Neuronal stem cell (in vitro differentiated cells): ENCODE data around the gene FOXP1.

Experiments used
- DNase-seq: peaks from one replicate; pipeline ENCODE4 v3.0.0-alpha.2; 2013; ENCODE audit warnings: low spot score
- H2AFZ ChIP-seq: one replicate; pipeline ENCODE4 v1.6.1; 2013; ENCODE audit warnings: mild to moderate bottlenecking, low read length, inconsistent platforms
- H2AK5ac ChIP-seq: 2 replicates; pipeline ENCODE4 v1.6.1; 2013; ENCODE audit warnings: low read depth, mild to moderate bottlenecking, inconsistent platforms, low read length, moderate library complexity, mixed read lengths
- H2BK120ac ChIP-seq: 2 replicates; pipeline ENCODE4 v1.6.1; 2013; ENCODE audit warnings: low read depth, mild to moderate bottlenecking, inconsistent platforms, low read length, moderate library complexity, mixed read lengths
- H2BK12ac ChIP-seq: one replicate; pipeline ENCODE4 v1.6.1; 2013; ENCODE audit warnings: low read length, inconsistent platforms
- H2BK15ac ChIP-seq: 2 replicates; pipeline ENCODE4 v1.6.1; 2013; ENCODE audit warnings: mild to moderate bottlenecking, low read length, inconsistent platforms, mixed read lengths
- H2BK5ac ChIP-seq: one replicate; pipeline ENCODE4 v1.6.1; 2013; ENCODE audit warnings: inconsistent platforms, mild to moderate bottlenecking, low read length, moderate library complexity
- H3K14ac ChIP-seq: one replicate; pipeline ENCODE4 v1.6.1; 2013; ENCODE audit warnings: low read length, inconsistent platforms
- H3K18ac ChIP-seq: 2 replicates; pipeline ENCODE4 v1.6.1; 2013; ENCODE audit warnings: low read length, inconsistent platforms
- H3K23ac ChIP-seq: 2 replicates; pipeline ENCODE4 v1.6.1; 2013; ENCODE audit warnings: low read depth, mild to moderate bottlenecking, mixed read lengths, low read length, inconsistent platforms; ENCODE audit not compliant: poor library complexity
- H3K27ac ChIP-seq: replicated peaks from 3 replicates; pipeline ENCODE4 v1.5.1; 2013; ENCODE audit warnings: low read length, inconsistent platforms
- H3K27me3 ChIP-seq, 3 experiments: 2 replicates each; pipeline ENCODE4 v1.6.1; 2013; ENCODE audit warnings: low read length in 3 of 3, mild to moderate bottlenecking in 2 of 3, inconsistent platforms in 1 of 3, low read depth in 1 of 3, mixed read lengths in 1 of 3, moderate library complexity in 1 of 3; ENCODE audit not compliant: control insufficient read depth in 3 of 3, insufficient read depth in 3 of 3
- H3K36me3 ChIP-seq, 2 donors: replicated peaks in 1 of 2; 2 replicates each; pipeline ENCODE4 v1.6.1; 2013; ENCODE audit warnings: low read length in 2 of 2; ENCODE audit not compliant: control insufficient read depth in 2 of 2, insufficient read depth in 2 of 2
- H3K4ac ChIP-seq: 2 replicates; pipeline ENCODE4 v1.6.1; 2013; ENCODE audit warnings: inconsistent platforms, mild to moderate bottlenecking, low read length, moderate library complexity
- H3K4me1 ChIP-seq, 2 donors: 1 replicate in 1 of 2; 2 replicates in 1 of 2; pipeline ENCODE4 v1.6.1; 2013; ENCODE audit warnings: low read length in 2 of 2, low read depth in 1 of 2; ENCODE audit not compliant: control insufficient read depth in 2 of 2, insufficient read depth in 1 of 2
- H3K4me2 ChIP-seq: one replicate; pipeline ENCODE4 v1.6.1; 2013; ENCODE audit warnings: mild to moderate bottlenecking, low read length, inconsistent platforms; ENCODE audit not compliant: insufficient read depth, poor library complexity, severe bottlenecking
- H3K4me3 ChIP-seq, 2 donors: 2 replicates each; pipeline ENCODE4 v1.5.1; 2013; ENCODE audit warnings: low read length in 2 of 2, mild to moderate bottlenecking in 2 of 2, inconsistent platforms in 1 of 2, moderate library complexity in 1 of 2
- H3K79me1 ChIP-seq: one replicate; pipeline ENCODE4 v1.6.1; 2013; ENCODE audit warnings: low read depth, mild to moderate bottlenecking, inconsistent platforms, low read length, moderate library complexity
- H3K9ac ChIP-seq: one replicate; pipeline ENCODE4 v1.6.1; 2013; ENCODE audit warnings: mild to moderate bottlenecking, low read depth, low read length, inconsistent platforms; ENCODE audit not compliant: poor library complexity
- H3K9me3 ChIP-seq, 2 donors: replicated peaks in 1 of 2; 2 replicates each; pipeline versions ENCODE3 to v1.6.1; 2013; ENCODE audit warnings: low read length in 2 of 2, mild to moderate bottlenecking in 2 of 2, inconsistent platforms in 1 of 2, low read depth in 1 of 2, mixed read lengths in 1 of 2, moderate library complexity in 1 of 2; ENCODE audit not compliant: control insufficient read depth in 2 of 2, insufficient read depth in 1 of 2
- H4K8ac ChIP-seq: one replicate; pipeline ENCODE4 v1.6.1; 2013; ENCODE audit warnings: low read depth, mild to moderate bottlenecking, inconsistent platforms, low read length, moderate library complexity
- H4K91ac ChIP-seq: one replicate; pipeline ENCODE4 v1.6.1; 2013; ENCODE audit warnings: low read length, low read depth, mild to moderate bottlenecking, inconsistent platforms; ENCODE audit not compliant: poor library complexity
- WGBS, 2 donors: extraction: QIAGEN DNeasy Blood & Tissue Kit; methylation state at CpG; one replicate each; pipeline ENCODE4 v1.1.7; 2013; ENCODE audit warnings: missing lambda C conversion rate in 2 of 2, mixed read lengths in 1 of 2; ENCODE audit not compliant: insufficient read length in 2 of 2, insufficient replicate concordance in 1 of 2; ENCODE audit errors: extremely low coverage in 2 of 2; 5-methylcytosine and 5-hydroxymethylcytosine counted together

Gene FOXP1

DNA sequence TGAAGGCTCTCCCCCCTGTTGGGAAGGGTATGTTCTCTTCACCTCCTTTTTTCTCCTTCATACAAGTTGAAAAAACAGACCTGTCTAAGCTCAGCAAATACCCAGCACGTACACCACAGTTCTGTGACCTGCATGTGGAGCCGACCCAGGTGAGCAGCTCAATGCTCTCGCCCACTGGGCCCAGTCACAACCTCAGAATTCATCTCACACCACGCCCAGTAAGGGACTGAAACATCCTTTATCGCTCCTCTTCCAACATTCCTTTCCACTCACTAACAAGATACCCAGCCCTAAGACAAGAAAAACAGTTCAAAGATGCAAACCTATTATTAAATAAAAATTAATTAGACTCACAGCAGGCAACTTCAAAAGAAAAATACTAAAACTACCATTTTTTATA lies 68.9 kb downstream of the FOXP1 start:
- no peak overlapping the region for H3K9ac ChIP-seq
- H3K23ac ChIP-seq = no peak overlapping the region
- H2AFZ ChIP-seq = no peak overlapping the region
- H3K4me2 ChIP-seq = no peak overlapping the region
- H3K4me3 ChIP-seq = no peak overlapping the region
- no peaks in the 10 kb centered on the region for H3K27me3 ChIP-seq
- H3K9me3 ChIP-seq = no peaks in the 10 kb centered on the region
- H3K4me1 ChIP-seq = peaks cover 7 to 9% of the 10 kb centered on the region in 2 donors
- H3K4ac ChIP-seq = no peak overlapping the region
- no peak overlapping the region for H2BK5ac ChIP-seq
- H2BK15ac ChIP-seq = no peak overlapping the region
- H3K79me1 ChIP-seq = no peaks in the 10 kb centered on the region
- H2AK5ac ChIP-seq = no peak overlapping the region
- H3K36me3 ChIP-seq = no peaks in the 10 kb centered on the region
- H3K14ac ChIP-seq = no peak overlapping the region
- no peak for DNase-seq
- no peak overlapping the region for H4K91ac ChIP-seq
- no peak overlapping the region for H3K27ac ChIP-seq
- WGBS, 2 donors = no CpG with 5 or more reads among the region's 5 CpGs
- no peak overlapping the region for H4K8ac ChIP-seq
- H3K18ac ChIP-seq = no peak overlapping the region
- no peak overlapping the region for H2BK12ac ChIP-seq
- H2BK120ac ChIP-seq = no peak overlapping the region

GRCh38 chr3:71513515-71513914 lies 70.0 kb downstream of the FOXP1 start:
- Histone ChIP-seq H3K4ac (no peak overlapping the region), H3K9ac (no peak overlapping the region), H2BK15ac (no peak overlapping the region), H3K36me3 (no peaks in the 10 kb centered on the region), H3K18ac (no peak overlapping the region), H3K4me3 (no peak overlapping the region), H2BK12ac (no peak overlapping the region), H3K4me1 (peaks cover 6 to 9% of the 10 kb centered on the region in 2 donors), H2BK120ac (no peak overlapping the region), H3K9me3 (no peaks in the 10 kb centered on the region), H2BK5ac (no peak overlapping the region), H3K27me3 (no peaks in the 10 kb centered on the region), H4K8ac (no peak overlapping the region), H3K14ac (no peak overlapping the region), H3K4me2 (no peak overlapping the region), H3K27ac (no peak overlapping the region), H4K91ac (no peak overlapping the region), H2AFZ (no peak overlapping the region), H2AK5ac (no peak overlapping the region), H3K23ac (no peak overlapping the region), H3K79me1 (no peaks in the 10 kb centered on the region)
- DNase-seq = no peak
- WGBS, 2 donors = no CpG with 5 or more reads among the region's 7 CpGs

GRCh38 chr3:71513081-71513480 lies 70.4 kb downstream of the FOXP1 start:
- no peak overlapping the region for H3K23ac ChIP-seq
- H3K9me3 ChIP-seq = no peaks in the 10 kb centered on the region
- no peak overlapping the region for H2BK120ac ChIP-seq
- no peak overlapping the region for H2BK15ac ChIP-seq
- no peak overlapping the region for H3K9ac ChIP-seq
- no peak overlapping the region for H2AK5ac ChIP-seq
- H3K18ac ChIP-seq = no peak overlapping the region
- no peak overlapping the region for H2AFZ ChIP-seq
- no peak overlapping the region for H3K4me2 ChIP-seq
- no peak overlapping the region for H2BK5ac ChIP-seq
- no peak for DNase-seq
- H3K14ac ChIP-seq = no peak overlapping the region
- H3K27ac ChIP-seq = no peak overlapping the region
- no peak overlapping the region for H3K4me3 ChIP-seq
- no peaks in the 10 kb centered on the region for H3K79me1 ChIP-seq
- peaks cover 6 to 9% of the 10 kb centered on the region in 2 donors for H3K4me1 ChIP-seq
- WGBS, 2 donors = no CpG with 5 or more reads among the region's 6 CpGs
- H2BK12ac ChIP-seq = no peak overlapping the region
- H3K4ac ChIP-seq = no peak overlapping the region
- no peaks in the 10 kb centered on the region for H3K36me3 ChIP-seq
- H4K91ac ChIP-seq = no peak overlapping the region
- H4K8ac ChIP-seq = no peak overlapping the region
- no peaks in the 10 kb centered on the region for H3K27me3 ChIP-seq

DNA sequence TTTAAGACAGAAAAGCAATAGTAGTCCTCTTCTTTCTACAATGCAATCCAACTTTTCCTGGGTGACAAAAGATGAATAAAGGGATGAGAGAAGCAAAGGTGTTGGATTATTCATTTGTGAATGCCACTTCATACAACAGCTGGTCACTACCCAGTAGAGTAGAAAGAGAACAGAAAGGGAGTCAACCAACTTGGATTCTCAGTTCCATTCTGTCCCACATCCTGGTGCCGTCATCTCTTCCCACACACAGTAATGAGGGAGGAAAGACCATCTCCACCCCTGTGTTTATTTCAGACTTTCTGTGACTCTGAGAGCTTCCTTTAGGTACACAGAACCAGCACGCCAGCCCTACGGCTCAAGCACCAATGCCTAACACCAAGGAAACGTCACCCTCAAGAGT lies 71.0 kb downstream of the FOXP1 start:
- Histone ChIP-seq H3K4me1 (peaks cover 6 to 9% of the 10 kb centered on the region in 2 donors), H3K36me3 (no peaks in the 10 kb centered on the region), H2BK5ac (no peak overlapping the region), H4K91ac (no peak overlapping the region), H3K18ac (no peak overlapping the region), H3K9ac (no peak overlapping the region), H2AFZ (no peak overlapping the region), H3K27ac (no peak overlapping the region), H3K4me3 (no peak overlapping the region), H3K79me1 (no peaks in the 10 kb centered on the region), H3K23ac (no peak overlapping the region), H3K4me2 (no peak overlapping the region), H3K27me3 (no peaks in the 10 kb centered on the region), H3K9me3 (no peaks in the 10 kb centered on the region), H2BK15ac (no peak overlapping the region), H3K14ac (no peak overlapping the region), H2BK12ac (no peak overlapping the region), H3K4ac (no peak overlapping the region), H2BK120ac (no peak overlapping the region), H2AK5ac (no peak overlapping the region), H4K8ac (no peak overlapping the region)
- WGBS, 2 donors = no CpG with 5 or more reads among the region's 4 CpGs
- DNase-seq = no peak
